AG04449 (cell line): ENCODE results near the gene TOM1L2.

Source experiments
- CTCF ChIA-PET: fragments of 350-600 bp; formaldehyde crosslinking; extraction: SDS; loops from one replicate; lab custom pipeline; 2021; ENCODE audit warnings: antibody characterized with exemption; lab: Yijun Ruan, JAX
- POLR2A ChIA-PET: fragments of 400-600, 350-600 bp; formaldehyde crosslinking; extraction: SDS; loops from one replicate; lab custom pipeline; 2020; ENCODE audit warnings: antibody characterized with exemption, inconsistent platforms; lab: Yijun Ruan, JAX
- DNase-seq: peaks from one replicate; pipeline ENCODE4 v3.0.0-alpha.2; 2010; ENCODE audit warnings: low read depth, low spot score
- H3K4me3 ChIP-seq: 2 replicates; pipeline ENCODE4 v1.5.1; 2011; ENCODE audit warnings: low read depth, mild to moderate bottlenecking, control low read depth, low read length
- TF ChIP-seq, protein P1 (sequence below): IDR thresholded peaks from one replicate; pipeline ENCODE4 v1.5.1; 2011; ENCODE audit warnings: mild to moderate bottlenecking, moderate library complexity, low read length, control low read depth, inconsistent platforms; ENCODE audit not compliant: insufficient read depth; ENCODE audit errors: missing control alignments

The TOM1L2 gene

DNA sequence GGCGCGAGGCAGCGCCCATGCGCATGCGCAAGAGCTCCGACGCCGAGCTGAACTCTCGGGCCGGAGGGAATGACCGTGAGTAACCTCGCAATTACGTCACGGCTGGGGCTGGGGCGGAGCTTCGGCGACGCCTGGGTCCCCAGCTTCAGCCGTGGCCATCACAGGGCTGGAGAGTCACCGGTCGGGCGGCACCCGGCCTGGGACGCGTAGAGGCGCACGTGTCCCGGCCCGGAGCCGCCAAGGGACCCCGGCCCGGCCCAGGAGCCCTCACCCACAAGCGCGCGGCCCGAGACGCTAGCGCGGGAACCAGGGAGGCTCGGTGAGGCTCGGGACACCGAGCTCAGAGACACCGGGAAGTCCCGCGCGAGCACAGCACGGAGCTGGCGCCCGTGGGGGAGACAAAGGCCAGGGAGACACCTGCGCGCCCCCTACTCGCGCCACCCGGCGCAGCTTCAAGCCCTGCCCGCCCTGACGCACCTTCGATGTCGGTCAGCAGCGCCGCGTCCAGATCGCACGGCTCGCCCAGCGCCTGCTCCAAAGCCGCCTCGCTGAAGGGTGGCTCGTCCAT is 135.9 kb downstream of the TOM1L2 start:
- TF ChIP-seq, protein P1, sequence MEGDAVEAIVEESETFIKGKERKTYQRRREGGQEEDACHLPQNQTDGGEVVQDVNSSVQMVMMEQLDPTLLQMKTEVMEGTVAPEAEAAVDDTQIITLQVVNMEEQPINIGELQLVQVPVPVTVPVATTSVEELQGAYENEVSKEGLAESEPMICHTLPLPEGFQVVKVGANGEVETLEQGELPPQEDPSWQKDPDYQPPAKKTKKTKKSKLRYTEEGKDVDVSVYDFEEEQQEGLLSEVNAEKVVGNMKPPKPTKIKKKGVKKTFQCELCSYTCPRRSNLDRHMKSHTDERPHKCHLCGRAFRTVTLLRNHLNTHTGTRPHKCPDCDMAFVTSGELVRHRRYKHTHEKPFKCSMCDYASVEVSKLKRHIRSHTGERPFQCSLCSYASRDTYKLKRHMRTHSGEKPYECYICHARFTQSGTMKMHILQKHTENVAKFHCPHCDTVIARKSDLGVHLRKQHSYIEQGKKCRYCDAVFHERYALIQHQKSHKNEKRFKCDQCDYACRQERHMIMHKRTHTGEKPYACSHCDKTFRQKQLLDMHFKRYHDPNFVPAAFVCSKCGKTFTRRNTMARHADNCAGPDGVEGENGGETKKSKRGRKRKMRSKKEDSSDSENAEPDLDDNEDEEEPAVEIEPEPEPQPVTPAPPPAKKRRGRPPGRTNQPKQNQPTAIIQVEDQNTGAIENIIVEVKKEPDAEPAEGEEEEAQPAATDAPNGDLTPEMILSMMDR: no peak
- CTCF ChIA-PET: interaction anchor here (0.8 to 2.6 kb wide), 4 partner anchors 16 to 197 kb away, joined by 3 to 8 read pairs (median 4); partner anchors contain the start of gene RAI1
- POLR2A ChIA-PET: interaction anchor here (0.6 to 1.8 kb wide), 9 partner anchors 9 to 340 kb away, joined by 3 to 6 read pairs (median 3); partner anchors contain the start of gene RASD1
- peak; percentile 46 for DNase-seq
- H3K4me3 ChIP-seq: peak overlapping the region; percentile 93

DNA sequence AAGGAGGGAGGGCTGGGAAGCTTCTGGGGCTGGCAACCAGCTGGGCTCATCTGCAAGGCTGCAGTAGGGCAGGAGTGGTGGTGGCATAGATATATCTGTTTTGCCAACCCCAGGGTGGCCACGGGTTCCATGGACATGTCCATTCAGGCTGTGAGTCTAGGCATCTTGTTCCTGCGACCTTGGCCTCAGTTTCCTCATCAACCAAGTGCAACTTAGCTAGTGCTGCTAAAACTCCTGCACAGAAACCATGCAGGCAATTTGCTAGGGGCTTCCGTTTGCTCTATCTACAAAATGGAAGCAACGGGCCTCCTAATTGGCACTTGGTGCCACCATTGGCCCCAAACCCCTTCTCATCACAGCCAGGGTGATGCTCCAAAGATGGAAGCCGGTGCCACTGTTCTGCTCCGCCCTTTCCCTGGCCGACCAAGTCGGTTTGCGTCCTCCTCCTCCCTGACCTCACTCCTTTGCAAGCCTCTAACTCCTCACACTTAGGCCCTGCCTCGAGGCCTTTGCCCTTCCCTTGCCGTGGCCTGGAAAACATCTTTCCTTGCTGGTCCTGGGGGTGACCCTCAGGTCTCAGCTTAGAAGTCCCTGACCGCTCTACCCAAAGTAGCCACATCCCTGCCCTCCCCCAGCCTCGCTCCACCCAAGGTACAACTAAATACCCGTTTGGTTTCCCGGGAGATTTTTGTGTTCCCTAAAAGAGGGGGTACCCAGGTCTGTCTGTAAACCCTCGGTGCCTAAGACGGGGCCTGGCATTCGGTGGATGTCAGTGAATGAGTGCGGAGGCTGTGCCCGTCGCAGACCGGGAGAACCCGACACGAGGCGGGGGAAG is 136.6 kb downstream of the TOM1L2 start:
- ChIA-PET POLR2A (interaction anchor here (0.6 to 1.8 kb wide), 9 partner anchors 8 to 339 kb away, joined by 3 to 6 read pairs (median 3); partner anchors contain the start of gene RASD1), CTCF (interaction anchor here (0.8 to 2.6 kb wide), 4 partner anchors 15 to 198 kb away, joined by 3 to 8 read pairs (median 4); partner anchors contain the start of gene RAI1)
- TF ChIP-seq, protein P1: no peak
- H3K4me3 ChIP-seq: peak overlapping the region; percentile 93
- DNase-seq: no peak

DNA sequence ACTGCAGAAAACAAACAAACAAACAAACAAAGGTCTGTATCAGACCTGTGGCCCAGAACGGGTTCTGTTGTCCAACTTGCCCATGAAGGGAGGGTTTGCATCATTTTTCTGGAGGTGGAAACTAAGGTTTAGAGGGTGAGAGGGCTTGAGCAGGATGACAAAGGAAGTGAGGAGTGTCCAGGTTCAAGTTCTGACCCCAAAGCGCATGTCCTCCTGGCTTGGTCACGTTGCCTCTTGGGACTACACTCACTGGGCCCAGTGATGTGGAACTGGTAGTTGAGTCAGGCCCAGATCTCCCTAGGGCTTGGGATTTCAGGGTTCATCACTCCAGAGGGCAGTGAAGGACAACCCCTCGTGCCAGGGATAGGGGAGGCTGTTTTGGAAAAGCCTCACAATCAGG is 137.2 kb downstream of the TOM1L2 start:
- ChIA-PET CTCF (interaction anchor here (1.4 to 2.6 kb wide), 3 partner anchors 14 to 23 kb away, joined by 3 to 8 read pairs (median 4); no protein-coding TSS in a partner anchor), POLR2A (interaction anchor here (1.8 kb wide), 1 partner anchor 14 kb away, joined by 4 read pairs; no protein-coding TSS in a partner anchor)

DNA sequence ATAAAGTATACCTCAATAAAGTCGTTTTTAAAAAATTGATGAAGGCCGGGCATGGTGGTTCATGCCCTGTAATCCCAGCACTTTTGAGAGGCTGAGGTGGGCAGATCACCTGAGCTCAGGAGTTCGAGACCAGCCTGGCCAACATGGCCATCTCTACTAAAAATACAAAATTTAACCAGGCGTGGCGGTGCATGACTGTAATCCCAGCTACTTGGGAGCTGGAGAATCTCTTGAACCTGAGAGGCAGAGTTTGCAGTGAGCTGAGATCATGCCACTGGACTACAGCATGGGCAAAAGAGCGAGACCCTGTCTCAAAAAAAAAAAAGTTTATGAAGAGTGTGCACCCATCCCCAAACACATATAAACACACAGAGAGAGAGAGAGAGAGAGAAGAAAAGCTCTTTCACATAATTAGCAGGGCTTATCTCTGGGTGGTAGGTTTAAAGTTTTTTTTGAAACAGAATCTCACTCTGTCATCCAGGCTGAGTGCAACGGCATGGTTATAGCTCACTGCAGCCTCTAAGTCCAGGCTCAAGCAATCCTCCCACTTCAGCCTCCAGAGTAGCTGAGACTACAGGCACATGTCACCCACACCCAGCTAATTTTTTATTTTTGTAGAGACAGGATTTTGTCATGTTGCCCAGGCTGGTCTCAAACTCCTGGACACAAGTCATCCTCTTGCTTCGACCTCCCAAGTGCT is 138.4 kb downstream of the TOM1L2 start:
- no peak for DNase-seq
- CTCF ChIA-PET: interaction anchor here (0.8 to 1.5 kb wide), 3 partner anchors 14 to 87 kb away, joined by 3 to 4 read pairs (median 3); no protein-coding TSS in a partner anchor
- POLR2A ChIA-PET: interaction anchor here (1.1 kb wide), 1 partner anchor 10 kb away, joined by 3 read pairs; no protein-coding TSS in a partner anchor
- TF ChIP-seq, protein P1: no peak
- H3K4me3 ChIP-seq: no peak overlapping the region

More for the DNA sequence above, 137.2 kb downstream of the TOM1L2 start:
- H3K4me3 ChIP-seq: peak overlapping the region; percentile 93
- TF ChIP-seq, protein P1: no peak
- no peak for DNase-seq

DNA sequence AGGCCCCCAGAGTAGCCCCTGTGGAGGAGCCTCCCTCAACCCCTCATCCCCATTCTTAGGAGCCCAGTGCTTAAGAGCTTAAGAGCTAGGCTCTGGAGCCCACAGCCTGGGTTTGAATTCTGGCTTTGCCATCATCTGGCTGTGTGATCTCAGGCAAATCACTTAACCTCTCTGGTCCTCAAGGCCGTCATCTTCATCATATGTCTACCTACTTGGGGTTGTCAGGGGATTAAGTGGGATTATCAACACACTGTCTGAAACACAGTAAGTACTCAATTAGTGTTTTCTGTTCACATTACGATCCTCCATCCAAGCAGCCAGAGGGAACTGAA is 140.2 kb downstream of the TOM1L2 start:
- TF ChIP-seq, protein P1: no peak
- no peak overlapping the region for H3K4me3 ChIP-seq
- POLR2A ChIA-PET: no interaction called here
- CTCF ChIA-PET: interaction anchor here (0.5 to 4.0 kb wide), 2 partner anchors 20 to 181 kb away, joined by 3 to 19 read pairs; no protein-coding TSS in a partner anchor
- no peak for DNase-seq
